K562 (cell line): ENCODE data around the gene EGFL7. TPM values are rescaled to one million over a fixed set of nuclear protein-coding genes. Genes with fewer than 3 reads are reported as not detected.

ENCODE experiments used
- DPF2 ChIP-seq: fragments of 450-650 bp; IDR thresholded peaks from 2 replicates; pipeline ENCODE4 v1.6.1; 2016
- FIP1L1 ChIP-seq: fragments of 200-400 bp; formaldehyde crosslinking; IDR thresholded peaks from 2 replicates; pipeline ENCODE4 v1.6.1; 2018; ENCODE audit warnings: mild to moderate bottlenecking, low read depth, low read length; ENCODE audit not compliant: poor library complexity, severe bottlenecking
- GABPA ChIP-seq: fragments of 200-800 bp; sonication (Bioruptor generic); conservative IDR thresholded peaks from 2 replicates; pipeline ENCODE4 v1.6.1; 2016; ENCODE audit warnings: low read depth, missing genetic modification characterization, missing compliant biosample characterization
- KHSRP ChIP-seq: fragments of 450-650 bp; IDR thresholded peaks from 2 replicates; pipeline ENCODE4 v1.6.1; 2017
- PHF8 ChIP-seq: fragments of 200-600 bp; sonication (generic); IDR thresholded peaks from 2 replicates; pipeline ENCODE4 v1.6.1; 2012; ENCODE audit warnings: mixed run types, mild to moderate bottlenecking, inconsistent platforms, low read length, moderate library complexity, borderline replicate concordance
- PPARD ChIP-seq: fragments of 250-450 bp; sonication (Bioruptor Pico); IDR thresholded peaks from 2 replicates; pipeline ENCODE4 v1.8.0; 2022; ENCODE audit warnings: inconsistent platforms, mild to moderate bottlenecking, moderate library complexity
- PRMT5 ChIP-seq: sonication (generic); formaldehyde crosslinking; IDR thresholded peaks from 2 replicates; pipeline ENCODE4 v1.5.0; 2020; ENCODE audit warnings: missing genetic modification reagents
- RBM34 ChIP-seq: fragments of 200-400 bp; formaldehyde crosslinking; IDR thresholded peaks from 2 replicates; pipeline ENCODE4 v1.6.1; 2018; ENCODE audit warnings: low read length, borderline replicate concordance; ENCODE audit not compliant: insufficient read depth
- RCOR1 ChIP-seq, 2 experiments: IDR thresholded peaks; 2 replicates each; pipeline ENCODE4 v1.6.1; 2012; ENCODE audit warnings: low read depth in 2 of 2, low read length in 2 of 2, borderline replicate concordance in 1 of 2, improper control_type of control experiment in 1 of 2
- RNF2 ChIP-seq: sonication (generic); IDR thresholded peaks from 2 replicates; pipeline ENCODE4 v1.6.1; 2016
- SLC30A9 ChIP-seq: fragments of 250-450 bp; sonication (Bioruptor Pico); IDR thresholded peaks from 2 replicates; pipeline ENCODE4 v1.8.0; 2022; ENCODE audit warnings: mild to moderate bottlenecking, moderate library complexity
- SMAD3 ChIP-seq: fragments of 450-650 bp; formaldehyde crosslinking; conservative IDR thresholded peaks from 2 replicates; pipeline ENCODE4 v1.4.0; 2020; ENCODE audit warnings: mild to moderate bottlenecking
- SMARCE1 ChIP-seq: fragments of 450-650 bp; IDR thresholded peaks from 2 replicates; pipeline ENCODE4 v1.7.1; 2016; ENCODE audit warnings: mild to moderate bottlenecking
- SOX6 ChIP-seq: fragments of 450-650 bp; IDR thresholded peaks from 2 replicates; pipeline ENCODE4 v1.6.1; 2014; ENCODE audit warnings: mild to moderate bottlenecking
- TEAD4 ChIP-seq, 2 experiments: sonication (generic) in 1 of 2; formaldehyde crosslinking in 1 of 2; IDR thresholded peaks; 2 replicates each; pipeline versions ENCODE4 v1.6.1 to v1.8.0; 2012 to 2022; ENCODE audit warnings: borderline replicate concordance in 1 of 2, inconsistent platforms in 1 of 2, low read length in 1 of 2, mild to moderate bottlenecking in 1 of 2, missing genetic modification reagents in 1 of 2
- ZFP36 ChIP-seq: fragments of 150-350 bp; IDR thresholded peaks from 2 replicates; pipeline ENCODE4 v1.6.1; 2018; ENCODE audit warnings: low read length, low read depth; ENCODE audit not compliant: partially characterized antibody
- ZNF24 ChIP-seq: fragments of 450-650 bp; IDR thresholded peaks from 2 replicates; pipeline ENCODE4 v1.6.1; 2016
- ZNF324 ChIP-seq: fragments of 250-450 bp; sonication (Bioruptor Pico); IDR thresholded peaks from 2 replicates; pipeline ENCODE4 v1.4.0; 2020; ENCODE audit warnings: mild to moderate bottlenecking
- ZNF586 ChIP-seq: fragments of 450-650 bp; formaldehyde crosslinking; conservative IDR thresholded peaks from 2 replicates; pipeline ENCODE4 v1.4.0; 2020; ENCODE audit warnings: mild to moderate bottlenecking, moderate library complexity
- ZNF707 ChIP-seq: fragments of 250-450 bp; sonication (Bioruptor Pico); conservative IDR thresholded peaks from 2 replicates; pipeline ENCODE4 v1.8.0; 2022; ENCODE audit warnings: inconsistent platforms, mild to moderate bottlenecking, moderate library complexity
- ZNF79 ChIP-seq: fragments of 250-450 bp; sonication (Bioruptor Pico); IDR thresholded peaks from 2 replicates; pipeline ENCODE4 v1.4.0; 2020; ENCODE audit warnings: low read depth, mild to moderate bottlenecking, moderate library complexity
- polyA plus RNA-seq, 8 experiments: library from polyadenylated mRNA; depleted of rRNA in 4 of 8; stranded (reverse) in 5 of 8; unstranded in 3 of 8; fragments of >200 nt; fragmentation: Nextera tagmentation in 2 of 8; fragmentation: Illumina TruSeq in 1 of 8; extraction: Ambion mirVana in 2 of 8; extraction: Trizol in 1 of 8; gene quantifications; 2 replicates each; pipeline versions ENCODE4 v1.2.1 to v1.2.3, GENCODE V29; 2011 to 2014; ENCODE audit warnings: inconsistent platforms in 1 of 8, missing spikeins in 1 of 8
- total RNA-seq, 7 experiments: library from RNA; depleted of rRNA in 6 of 7; stranded (reverse); fragments of >200 nt in 6 of 7; fragmentation: Illumina TruSeq in 2 of 7; extraction: Trizol in 2 of 7; gene quantifications; 2 replicates each; pipeline versions ENCODE4 v1.2.1 to v1.2.3, GENCODE V29; 2011 to 2021; ENCODE audit warnings: low replicate concordance in 1 of 7
- TF ChIP-seq, protein P1 (sequence below): sonication (generic); formaldehyde crosslinking; IDR thresholded peaks from 2 replicates; pipeline ENCODE4 v1.8.0; 2022; ENCODE audit warnings: mild to moderate bottlenecking, missing genetic modification reagents
- TF ChIP-seq, protein P2 (sequence below): fragments of 250-450 bp; sonication (Bioruptor Pico); IDR thresholded peaks from 2 replicates; pipeline ENCODE4 v1.8.0; 2021; ENCODE audit warnings: borderline replicate concordance, mild to moderate bottlenecking, moderate library complexity; ENCODE audit not compliant: poor library complexity, severe bottlenecking
- TF ChIP-seq, protein P3 (sequence below): sonication (generic); IDR thresholded peaks from 2 replicates; pipeline ENCODE4 v1.6.1; 2016
- TF ChIP-seq, protein P4 (sequence below), 2 experiments: fragments of 450-650 bp; conservative IDR thresholded peaks; 2 replicates each; pipeline ENCODE4 v1.6.1; 2017; ENCODE audit warnings: mild to moderate bottlenecking in 2 of 2, moderate library complexity in 2 of 2

EGFL7 gene
- total and polyA plus RNA-seq, 9 of the 15 experiments (the other 6 are each of a cell fraction or from before 2014, with no cell fraction given): 1.5 to 286 (median 55.5) TPM

DNA sequence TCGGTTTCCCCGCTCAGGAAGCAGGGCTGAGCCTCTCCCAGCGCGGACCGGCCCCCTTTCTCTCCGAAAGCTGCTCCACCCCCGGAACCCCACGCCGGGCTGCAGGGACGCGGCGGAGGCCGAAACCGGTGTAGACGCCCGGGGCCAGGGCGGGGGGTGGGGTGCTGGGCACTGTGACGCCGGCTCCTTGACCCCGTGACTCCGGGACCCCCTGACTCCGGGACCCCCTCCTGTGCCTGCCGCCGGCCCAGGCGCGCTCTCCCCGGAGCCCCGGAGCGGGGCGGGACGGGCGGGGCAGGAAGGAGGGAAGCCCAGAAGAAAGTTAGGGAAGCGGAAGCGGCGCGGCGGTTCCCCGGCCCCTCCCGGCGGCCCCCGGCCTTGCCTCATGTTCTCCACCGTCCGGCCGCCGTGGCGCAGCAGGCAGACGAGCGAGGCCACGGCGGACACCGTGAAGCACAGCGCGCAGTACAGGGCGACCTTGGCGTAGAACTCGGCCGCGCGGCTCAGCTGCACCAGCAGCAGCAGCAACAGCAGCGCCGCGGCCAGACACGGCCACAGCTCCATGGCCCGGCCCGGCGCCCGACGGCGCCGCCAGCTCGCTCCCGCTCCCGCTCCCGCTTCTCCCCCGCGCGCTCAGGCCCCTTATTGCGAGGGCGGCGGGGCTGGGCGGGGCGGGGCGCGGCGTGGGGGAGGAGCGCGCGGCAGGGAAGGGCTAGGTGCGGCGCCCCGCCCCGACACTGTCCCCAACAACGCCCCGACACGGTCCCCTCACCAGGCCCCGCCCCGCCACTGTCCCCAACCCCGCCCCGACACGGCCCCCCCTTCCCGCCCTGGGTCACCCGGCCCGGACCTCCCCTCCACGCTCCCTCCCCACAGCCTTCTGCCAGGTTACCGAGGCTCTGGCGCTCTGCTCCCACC, 24.3 kb downstream of the EGFL7 start, which contains the start of gene AGPAT2 (continued):
- TF ChIP-seq PRMT5 (CRISPR knock-in tag) (no peak), SLC30A9 (CRISPR knock-in tag) (no peak), KHSRP (no peak), SMAD3 (CRISPR knock-in tag) (no peak), RCOR1 (IDR thresholded peaks at IDR 0.05; ENCODE audit: borderline replicate concordance in 1 of 2, low read depth in 2 of 2, low read length in 2 of 2) (no peak), ZNF24 (no peak), ZFP36 (no peak), ZNF79 (CRISPR knock-in tag) (no peak), ZNF707 (CRISPR knock-in tag) (no peak), ZNF324 (CRISPR knock-in tag) (no peak), PPARD (CRISPR knock-in tag) (no peak), ZNF586 (CRISPR knock-in tag) (no peak), PHF8 (peak; percentile 81; the same call in 1 of the 2 replicates), RBM34 (no peak), RNF2 (no peak), FIP1L1 (peak; percentile 69), SMARCE1 (no peak), SOX6 (peak; percentile 41; the same call in 1 of the 2 replicates), GABPA (tag) (peak; percentile 90), DPF2 (no peak), TEAD4 (IDR thresholded peaks at IDR 0.05; ENCODE audit: low read length) (no peak), TEAD4 (CRISPR knock-in tag; IDR thresholded peaks at IDR 0.05; ENCODE audit: borderline replicate concordance) (no peak)
- TF ChIP-seq, protein P1, sequence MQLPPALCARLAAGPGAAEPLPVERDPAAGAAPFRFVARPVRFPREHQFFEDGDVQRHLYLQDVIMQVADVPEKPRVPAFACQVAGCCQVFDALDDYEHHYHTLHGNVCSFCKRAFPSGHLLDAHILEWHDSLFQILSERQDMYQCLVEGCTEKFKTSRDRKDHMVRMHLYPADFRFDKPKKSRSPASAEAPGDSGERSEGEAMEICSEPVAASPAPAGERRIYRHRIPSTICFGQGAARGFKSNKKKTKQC (CRISPR knock-in tag): peak; percentile 73; the same call in 1 of the 2 replicates
- TF ChIP-seq, protein P2, sequence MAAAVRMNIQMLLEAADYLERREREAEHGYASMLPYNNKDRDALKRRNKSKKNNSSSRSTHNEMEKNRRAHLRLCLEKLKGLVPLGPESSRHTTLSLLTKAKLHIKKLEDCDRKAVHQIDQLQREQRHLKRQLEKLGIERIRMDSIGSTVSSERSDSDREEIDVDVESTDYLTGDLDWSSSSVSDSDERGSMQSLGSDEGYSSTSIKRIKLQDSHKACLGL (CRISPR knock-in tag): peak; percentile 16
- TF ChIP-seq, protein P3, sequence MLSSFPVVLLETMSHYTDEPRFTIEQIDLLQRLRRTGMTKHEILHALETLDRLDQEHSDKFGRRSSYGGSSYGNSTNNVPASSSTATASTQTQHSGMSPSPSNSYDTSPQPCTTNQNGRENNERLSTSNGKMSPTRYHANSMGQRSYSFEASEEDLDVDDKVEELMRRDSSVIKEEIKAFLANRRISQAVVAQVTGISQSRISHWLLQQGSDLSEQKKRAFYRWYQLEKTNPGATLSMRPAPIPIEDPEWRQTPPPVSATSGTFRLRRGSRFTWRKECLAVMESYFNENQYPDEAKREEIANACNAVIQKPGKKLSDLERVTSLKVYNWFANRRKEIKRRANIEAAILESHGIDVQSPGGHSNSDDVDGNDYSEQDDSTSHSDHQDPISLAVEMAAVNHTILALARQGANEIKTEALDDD: no peak
- TF ChIP-seq, protein P4, sequence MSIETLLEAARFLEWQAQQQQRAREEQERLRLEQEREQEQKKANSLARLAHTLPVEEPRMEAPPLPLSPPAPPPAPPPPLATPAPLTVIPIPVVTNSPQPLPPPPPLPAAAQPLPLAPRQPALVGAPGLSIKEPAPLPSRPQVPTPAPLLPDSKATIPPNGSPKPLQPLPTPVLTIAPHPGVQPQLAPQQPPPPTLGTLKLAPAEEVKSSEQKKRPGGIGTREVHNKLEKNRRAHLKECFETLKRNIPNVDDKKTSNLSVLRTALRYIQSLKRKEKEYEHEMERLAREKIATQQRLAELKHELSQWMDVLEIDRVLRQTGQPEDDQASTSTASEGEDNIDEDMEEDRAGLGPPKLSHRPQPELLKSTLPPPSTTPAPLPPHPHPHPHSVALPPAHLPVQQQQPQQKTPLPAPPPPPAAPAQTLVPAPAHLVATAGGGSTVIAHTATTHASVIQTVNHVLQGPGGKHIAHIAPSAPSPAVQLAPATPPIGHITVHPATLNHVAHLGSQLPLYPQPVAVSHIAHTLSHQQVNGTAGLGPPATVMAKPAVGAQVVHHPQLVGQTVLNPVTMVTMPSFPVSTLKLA (conservative IDR thresholded peaks at IDR 0.05): peak in 1 of 2 experiments; percentile 63; a peak in 2 of 4 replicates
